LoVo (cell line): ENCODE measurements around the gene CA14.
"Not testable (repeated sequence)": the region's sequence is repeated elsewhere in the genome, so short reads cannot be mapped to it uniquely, and the experiment has no call there.

ENCODE experiments used
- DNase-seq: peaks from one replicate; pipeline ENCODE4 v3.0.0-alpha.2; 2016; ENCODE audit warnings: low spot score

Gene CA14

GRCh38 chr1:150257624-150258585 lies at the start of gene CA14:
TSS of gene CA14 (plus strand) at chr1:150257774. CDS start at chr1:150258129, 355 bp downstream.
- no peak for DNase-seq

- DNase-seq = not testable (repeated sequence)
Measured at GRCh38 chr1:150208460-150208859, 49.1 kb upstream of the CA14 start.

- DNase-seq = no peak
Measured at GRCh38 chr1:150210091-150210490, 47.5 kb upstream of the CA14 start.

GRCh38 chr1:150210706-150211105 lies 46.9 kb upstream of the CA14 start:
- no peak for DNase-seq

GRCh38 chr1:150212070-150212469 lies 45.5 kb upstream of the CA14 start:
- no peak for DNase-seq

- peak; percentile 85 for DNase-seq
Measured at GRCh38 chr1:150213170-150214098, 44.1 kb upstream of the CA14 start.

- DNase-seq = not testable (repeated sequence)
Measured at GRCh38 chr1:150214099-150214756, 43.3 kb upstream of the CA14 start.

GRCh38 chr1:150215855-150216254 lies 41.7 kb upstream of the CA14 start:
- DNase-seq = not testable (repeated sequence)

GRCh38 chr1:150221552-150221951 lies 36.0 kb upstream of the CA14 start:
- DNase-seq = no peak

- DNase-seq = no peak
Measured at GRCh38 chr1:150224983-150225382, 32.6 kb upstream of the CA14 start.

- DNase-seq = no peak
Measured at GRCh38 chr1:150225546-150225945, 32.0 kb upstream of the CA14 start.

GRCh38 chr1:150226486-150226885 lies 31.1 kb upstream of the CA14 start:
- no peak for DNase-seq

- no peak for DNase-seq
Measured at GRCh38 chr1:150227228-150227627, 30.3 kb upstream of the CA14 start.

- not testable (repeated sequence) for DNase-seq
Measured at GRCh38 chr1:150228246-150228645, 29.3 kb upstream of the CA14 start.

GRCh38 chr1:150232921-150233320 lies 24.7 kb upstream of the CA14 start:
- DNase-seq = not testable (repeated sequence)

GRCh38 chr1:150233359-150234308 lies 23.9 kb upstream of the CA14 start:
- DNase-seq = peak; percentile 16

GRCh38 chr1:150234309-150234565 lies 23.3 kb upstream of the CA14 start:
- DNase-seq = no peak

GRCh38 chr1:150234566-150235293 lies 22.8 kb upstream of the CA14 start:
- DNase-seq = peak; percentile 73

GRCh38 chr1:150235294-150235851 lies 22.2 kb upstream of the CA14 start:
- DNase-seq = no peak
